ENCODE results near the gene MOSMO. TPM values are rescaled to one million over a fixed set of nuclear protein-coding genes. Genes with fewer than 3 reads are reported as not detected.

The MOSMO gene
- polyA plus RNA-seq, 1 experiment, result 15.8 TPM

- no peak for TF ChIP-seq CTCF (IDR thresholded peaks at IDR 0.05; ENCODE audit: low read depth, low read length)
- POLR2A ChIA-PET, result no interaction called here
- DNase-seq (ENCODE audit: low read depth, low spot score), result no peak
- Histone ChIP-seq H3K4me3 (ENCODE audit: low read depth, low read length) (no peak overlapping the region), H3K27me3 (ENCODE audit: control insufficient read depth, insufficient read depth, low read length) (peaks cover 6% of the 10 kb centered on the region), H3K9me3 (ENCODE audit: control insufficient read depth, insufficient read depth, low read length) (no peaks in the 10 kb centered on the region), H3K27ac (ENCODE audit: low read depth, low read length) (no peak overlapping the region)
- CTCF ChIA-PET, result interaction anchor here (2.9 kb wide), 1 partner anchor 16 kb away, joined by 14 read pairs; no protein-coding TSS in a partner anchor
These were observed 108.3 kb downstream of the MOSMO start for GRCh38 chr16:22116095-22116700.

- CTCF ChIA-PET, result interaction anchor here (0.6 kb wide), 1 partner anchor 115 kb away, joined by 5 read pairs; no protein-coding TSS in a partner anchor
- H3K9me3 ChIP-seq (ENCODE audit: control insufficient read depth, insufficient read depth, low read length), result no peaks in the 10 kb centered on the region
- DNase-seq (ENCODE audit: low read depth, low spot score), result no peak
- TF ChIP-seq CTCF (IDR thresholded peaks at IDR 0.05; ENCODE audit: low read depth, low read length), result no peak
- H3K27ac ChIP-seq (ENCODE audit: low read depth, low read length), result no peak overlapping the region
- POLR2A ChIA-PET, result no interaction called here
- peaks cover 6% of the 10 kb centered on the region for H3K27me3 ChIP-seq (ENCODE audit: control insufficient read depth, insufficient read depth, low read length)
- no peak overlapping the region for H3K4me3 ChIP-seq (ENCODE audit: low read depth, low read length)
These were observed 109.7 kb downstream of the MOSMO start for GRCh38 chr16:22117609-22118008.

GRCh38 chr16:22120440-22120839 lies 112.5 kb downstream of the MOSMO start:
- DNase-seq (ENCODE audit: low read depth, low spot score), result no peak
- no peak for TF ChIP-seq CTCF (IDR thresholded peaks at IDR 0.05; ENCODE audit: low read depth, low read length)
- POLR2A ChIA-PET, result no interaction called here
- H3K27me3 ChIP-seq (ENCODE audit: control insufficient read depth, insufficient read depth, low read length), result no peaks in the 10 kb centered on the region
- H3K4me3 ChIP-seq (ENCODE audit: low read depth, low read length), result no peak overlapping the region
- CTCF ChIA-PET, result no interaction called here
- H3K27ac ChIP-seq (ENCODE audit: low read depth, low read length), result no peak overlapping the region
- no peaks in the 10 kb centered on the region for H3K9me3 ChIP-seq (ENCODE audit: control insufficient read depth, insufficient read depth, low read length)

GRCh38 chr16:22122239-22122638 lies 114.3 kb downstream of the MOSMO start:
- Histone ChIP-seq H3K4me3 (ENCODE audit: low read depth, low read length) (no peak overlapping the region), H3K27me3 (ENCODE audit: control insufficient read depth, insufficient read depth, low read length) (no peaks in the 10 kb centered on the region), H3K27ac (ENCODE audit: low read depth, low read length) (no peak overlapping the region), H3K9me3 (ENCODE audit: control insufficient read depth, insufficient read depth, low read length) (no peaks in the 10 kb centered on the region)
- no peak for TF ChIP-seq CTCF (IDR thresholded peaks at IDR 0.05; ENCODE audit: low read depth, low read length)
- CTCF ChIA-PET, result no interaction called here
- DNase-seq (ENCODE audit: low read depth, low spot score), result no peak
- POLR2A ChIA-PET, result no interaction called here

- no peak for DNase-seq (ENCODE audit: low read depth, low spot score)
- Histone ChIP-seq H3K4me3 (ENCODE audit: low read depth, low read length) (no peak overlapping the region), H3K27ac (ENCODE audit: low read depth, low read length) (no peak overlapping the region), H3K9me3 (ENCODE audit: control insufficient read depth, insufficient read depth, low read length) (no peaks in the 10 kb centered on the region), H3K27me3 (ENCODE audit: control insufficient read depth, insufficient read depth, low read length) (peaks cover 3% of the 10 kb centered on the region)
- no peak for TF ChIP-seq CTCF (IDR thresholded peaks at IDR 0.05; ENCODE audit: low read depth, low read length)
- ChIA-PET POLR2A (no interaction called here), CTCF (no interaction called here)
These were observed 115.2 kb downstream of the MOSMO start for GRCh38 chr16:22123146-22123545.

Data from AG04450 (cell line).